ENCODE results near the gene POLR2C.

- TF ChIP-seq POLR2A (IDR thresholded peaks at IDR 0.05) (no peak), CTCF (IDR thresholded peaks at IDR 0.05) (no peak)
These were observed 10.8 kb downstream of the POLR2C start for GRCh38 chr16:57473176-57473840.

Data from body of pancreas (tissue), 4 donors.